ENCODE measurements around the gene SLC37A1.

The SLC37A1 gene

GRCh38 chr21:42621819-42622177 is 108.1 kb downstream of the SLC37A1 start:
- Mint-ChIP-seq H3K4me3 (peak overlapping the region; percentile 39), H3K4me1 (peaks cover 68% of the 10 kb centered on the region), H3K9me3 (peaks cover 4% of the 10 kb centered on the region), H3K36me3 (ENCODE audit: low read depth) (no peaks in the 10 kb centered on the region), H3K27ac (peak overlapping the region; percentile 88), H3K27me3 (ENCODE audit: low read depth, poor library complexity) (peaks cover 16% of the 10 kb centered on the region)
- DNase-seq, result peak; percentile 32
- TF ChIP-seq CTCF (IDR thresholded peaks at IDR 0.05), result no peak

- no peak for DNase-seq
- peak overlapping the region; percentile 39 for H3K4me3 Mint-ChIP-seq
- H3K36me3 Mint-ChIP-seq (ENCODE audit: low read depth), result no peaks in the 10 kb centered on the region
- H3K4me1 Mint-ChIP-seq, result peaks cover 68% of the 10 kb centered on the region
- peaks cover 16% of the 10 kb centered on the region for H3K27me3 Mint-ChIP-seq (ENCODE audit: low read depth, poor library complexity)
- no peak for TF ChIP-seq CTCF (IDR thresholded peaks at IDR 0.05)
- peaks cover 4% of the 10 kb centered on the region for H3K9me3 Mint-ChIP-seq
- peak overlapping the region; percentile 88 for H3K27ac Mint-ChIP-seq
Measured at GRCh38 chr21:42622284-42622683, 108.6 kb downstream of the SLC37A1 start.

- H3K9me3 Mint-ChIP-seq, result peaks cover 4% of the 10 kb centered on the region
- DNase-seq, result no peak
- peak overlapping the region; percentile 78 for H3K27ac Mint-ChIP-seq
- no peak for TF ChIP-seq CTCF (IDR thresholded peaks at IDR 0.05)
- H3K36me3 Mint-ChIP-seq (ENCODE audit: low read depth), result no peaks in the 10 kb centered on the region
- H3K4me1 Mint-ChIP-seq, result peaks cover 57% of the 10 kb centered on the region
- H3K27me3 Mint-ChIP-seq (ENCODE audit: low read depth, poor library complexity), result peaks cover 13% of the 10 kb centered on the region
- H3K4me3 Mint-ChIP-seq, result no peak overlapping the region
Measured at GRCh38 chr21:42623694-42624093, 110.0 kb downstream of the SLC37A1 start.

- Mint-ChIP-seq H3K27ac (peak overlapping the region; percentile 78), H3K4me3 (no peak overlapping the region), H3K9me3 (peaks cover 4% of the 10 kb centered on the region), H3K4me1 (peaks cover 53% of the 10 kb centered on the region), H3K27me3 (ENCODE audit: low read depth, poor library complexity) (peaks cover 10% of the 10 kb centered on the region), H3K36me3 (ENCODE audit: low read depth) (no peaks in the 10 kb centered on the region)
- no peak for TF ChIP-seq CTCF (IDR thresholded peaks at IDR 0.05)
- DNase-seq, result no peak
Measured at GRCh38 chr21:42624095-42624790, 110.6 kb downstream of the SLC37A1 start.

- H3K4me1 Mint-ChIP-seq, result peaks cover 49% of the 10 kb centered on the region
- H3K36me3 Mint-ChIP-seq (ENCODE audit: low read depth), result no peaks in the 10 kb centered on the region
- H3K27ac Mint-ChIP-seq, result peak overlapping the region; percentile 10
- no peak for DNase-seq
- TF ChIP-seq CTCF (IDR thresholded peaks at IDR 0.05), result no peak
- H3K27me3 Mint-ChIP-seq (ENCODE audit: low read depth, poor library complexity), result peaks cover 8% of the 10 kb centered on the region
- H3K4me3 Mint-ChIP-seq, result no peak overlapping the region
- peaks cover 4% of the 10 kb centered on the region for H3K9me3 Mint-ChIP-seq
Measured at GRCh38 chr21:42624936-42625335, 111.3 kb downstream of the SLC37A1 start.

GRCh38 chr21:42626171-42626570 is 112.5 kb downstream of the SLC37A1 start:
- Mint-ChIP-seq H3K27ac (no peak overlapping the region), H3K9me3 (no peaks in the 10 kb centered on the region), H3K4me1 (peaks cover 44% of the 10 kb centered on the region), H3K4me3 (no peak overlapping the region), H3K36me3 (ENCODE audit: low read depth) (no peaks in the 10 kb centered on the region), H3K27me3 (ENCODE audit: low read depth, poor library complexity) (peaks cover 9% of the 10 kb centered on the region)
- no peak for DNase-seq
- no peak for TF ChIP-seq CTCF (IDR thresholded peaks at IDR 0.05)
